HG03520 (cell line): ENCODE results near the gene RPS16.

Experiments
- ATAC-seq: cut with Tn5 transposase; IDR thresholded peaks from one replicate; pipeline ENCODE4 v1.9.1; 2021; ENCODE audit warnings: mild to moderate bottlenecking, moderate library complexity; ENCODE audit not compliant: unreplicated experiment

Gene RPS16

GRCh38 chr19:39449116-39449797 is 13.5 kb upstream of the RPS16 start:
- no peak for ATAC-seq

GRCh38 chr19:39448271-39448670 is 12.5 kb upstream of the RPS16 start:
- ATAC-seq = no peak

- ATAC-seq = no peak
These were observed 10.8 kb upstream of the RPS16 start for GRCh38 chr19:39446365-39447084.

- ATAC-seq = peak; percentile 83
These were observed 9.7 kb upstream of the RPS16 start, which contains the start of gene SUPT5H for GRCh38 chr19:39445196-39446111. Gene SUPT5H (plus strand): TSS chr19:39445582. CDS start chr19:39445891, 309 bp downstream.

GRCh38 chr19:39444598-39445195 is 8.9 kb upstream of the RPS16 start:
- no peak for ATAC-seq

DNA sequence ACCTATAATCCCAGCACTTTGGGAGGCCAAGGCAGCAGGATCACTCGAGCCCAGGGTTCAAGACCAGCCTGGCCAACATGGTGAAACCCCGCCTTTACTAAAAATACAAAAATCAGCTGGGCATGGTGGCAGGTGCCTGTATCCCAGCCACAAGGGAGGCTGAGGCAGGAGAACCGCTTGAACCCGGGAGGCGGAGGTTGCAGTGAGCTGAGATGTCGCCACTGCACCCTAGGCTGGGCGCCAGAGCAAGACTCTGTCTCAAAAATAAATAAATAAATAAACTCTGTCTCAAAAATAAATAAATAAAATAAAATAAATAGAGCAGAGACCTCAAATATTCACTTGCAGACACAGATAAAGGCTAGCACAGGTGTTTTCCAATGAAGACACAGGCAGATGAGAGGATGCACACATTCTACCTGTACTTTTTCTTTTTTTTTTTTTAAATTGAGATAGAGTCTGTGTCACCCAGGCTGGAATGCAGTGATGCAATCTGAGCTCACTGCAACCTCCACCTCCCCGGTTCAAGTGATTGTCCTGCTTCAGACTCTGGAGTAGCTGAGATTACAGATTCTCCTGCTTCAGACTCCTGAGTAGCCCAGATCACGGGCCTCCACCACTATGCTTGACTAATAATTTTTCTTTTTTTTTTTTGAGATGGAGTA is 2.7 kb upstream of the RPS16 start:
- no peak for ATAC-seq

DNA sequence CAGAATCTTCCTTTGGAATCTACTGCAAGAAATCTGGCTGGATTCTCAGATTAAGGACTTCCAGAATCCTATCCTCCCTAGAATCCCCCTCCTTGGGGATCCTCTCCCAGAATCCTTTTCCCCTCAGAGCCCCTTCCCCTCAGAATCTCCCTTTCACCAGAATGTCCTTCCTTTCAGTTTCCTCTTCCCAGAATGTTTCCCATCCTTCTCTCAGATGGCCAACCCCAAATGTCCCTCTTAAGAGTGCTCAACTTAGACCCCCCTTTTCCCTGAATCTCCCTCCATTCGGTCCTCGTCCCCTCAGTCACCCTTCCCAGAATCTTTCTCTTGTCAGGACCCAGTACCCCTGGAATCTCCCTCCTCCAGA is 584 bp upstream of the RPS16 start:
- ATAC-seq = no peak

- ATAC-seq = no peak
These were observed 1.3 kb downstream of the RPS16 start for GRCh38 chr19:39434123-39435076.

DNA sequence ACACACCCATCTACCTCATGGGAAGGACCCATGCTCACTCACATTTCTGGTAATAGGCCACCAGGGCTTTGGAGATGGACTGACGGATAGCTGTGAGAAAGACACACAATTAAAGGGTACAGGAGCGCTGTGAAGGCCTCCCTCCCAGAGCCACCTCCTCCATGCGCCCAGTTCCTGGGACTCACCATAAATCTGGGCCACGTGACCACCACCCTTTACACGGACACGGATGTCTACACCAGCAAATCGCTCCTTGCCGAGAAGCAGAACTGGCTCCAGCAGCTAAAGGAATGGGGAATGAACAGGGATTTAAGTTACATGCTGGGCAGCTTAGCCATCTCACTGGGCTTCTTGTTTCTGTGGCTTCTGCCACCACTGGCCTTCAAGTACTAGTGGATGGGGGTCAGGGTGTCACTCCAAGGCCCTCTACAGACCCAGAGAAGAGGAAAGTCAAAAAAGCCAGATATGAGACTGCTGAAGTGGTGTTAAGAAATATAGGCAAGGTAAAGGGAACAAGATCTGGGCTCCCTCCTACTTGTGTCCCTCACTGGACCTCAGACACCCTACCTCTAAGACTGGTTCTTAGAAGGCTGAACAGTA is 2.2 kb downstream of the RPS16 start:
- no peak for ATAC-seq

- no peak for ATAC-seq
These were observed 3.1 kb downstream of the RPS16 start for GRCh38 chr19:39432677-39433025.

GRCh38 chr19:39430675-39431593 is 4.8 kb downstream of the RPS16 start:
- ATAC-seq = peak; percentile 34

DNA sequence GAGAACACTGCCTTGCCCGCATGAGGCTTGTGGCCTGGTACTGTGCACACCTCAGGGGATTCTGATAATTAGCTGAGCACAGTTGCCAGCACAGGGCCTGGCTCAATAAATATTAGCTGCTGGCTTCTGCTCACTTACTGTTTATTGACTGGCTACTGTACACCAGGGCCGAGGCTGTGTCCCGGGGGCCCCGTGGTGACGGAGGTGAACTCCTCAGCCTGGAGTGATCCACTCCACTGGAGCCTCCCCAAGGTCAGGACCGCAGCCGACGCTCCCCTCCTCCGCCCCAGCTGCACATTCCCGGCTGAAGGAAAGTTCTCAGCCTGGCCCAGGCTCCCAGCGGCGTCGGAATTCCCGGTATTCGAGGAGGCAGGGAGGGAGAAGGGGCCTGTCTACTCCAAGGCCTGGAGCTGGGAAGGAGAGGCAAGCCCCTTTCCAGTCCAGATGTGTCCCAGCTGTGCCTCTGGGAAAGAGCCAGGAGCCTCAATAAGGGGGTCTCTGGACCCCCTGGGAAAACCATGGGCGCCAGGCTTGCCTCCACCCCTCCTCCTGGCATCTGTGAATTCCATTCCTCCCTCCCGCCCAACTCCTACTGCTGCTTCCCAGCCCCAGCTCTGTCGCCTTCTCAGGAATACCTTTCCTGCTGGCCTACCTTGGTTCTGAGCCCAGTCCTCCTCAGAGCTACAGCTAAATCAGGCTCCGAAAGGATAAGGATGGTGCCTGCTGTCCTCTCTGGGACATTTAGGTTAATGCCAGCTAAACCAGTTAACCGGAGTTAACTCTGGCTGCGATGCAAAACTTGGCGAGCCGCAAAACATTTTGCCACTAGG is 7.3 kb downstream of the RPS16 start:
- ATAC-seq = no peak

GRCh38 chr19:39427707-39428106 is 8.0 kb downstream of the RPS16 start:
- ATAC-seq = no peak

DNA sequence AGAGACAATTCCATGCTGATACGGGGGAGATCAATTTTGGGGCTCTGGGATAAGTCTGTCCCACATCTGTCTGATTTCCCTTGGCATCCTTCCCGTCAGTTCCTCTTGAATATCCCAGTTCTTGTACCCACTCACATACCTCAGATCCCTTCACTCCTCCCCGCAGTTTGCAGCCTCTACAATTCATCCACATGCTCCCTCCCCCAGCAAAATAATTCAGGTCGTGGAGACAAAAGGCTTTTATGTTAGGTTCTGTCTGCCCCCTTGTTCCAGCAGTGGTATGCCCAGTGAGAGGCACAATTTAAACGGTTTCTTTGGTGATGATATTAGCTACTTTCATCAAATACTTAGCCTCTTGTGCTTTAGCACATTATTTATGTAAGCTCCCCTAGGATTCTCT is 9.6 kb downstream of the RPS16 start:
- ATAC-seq = no peak

DNA sequence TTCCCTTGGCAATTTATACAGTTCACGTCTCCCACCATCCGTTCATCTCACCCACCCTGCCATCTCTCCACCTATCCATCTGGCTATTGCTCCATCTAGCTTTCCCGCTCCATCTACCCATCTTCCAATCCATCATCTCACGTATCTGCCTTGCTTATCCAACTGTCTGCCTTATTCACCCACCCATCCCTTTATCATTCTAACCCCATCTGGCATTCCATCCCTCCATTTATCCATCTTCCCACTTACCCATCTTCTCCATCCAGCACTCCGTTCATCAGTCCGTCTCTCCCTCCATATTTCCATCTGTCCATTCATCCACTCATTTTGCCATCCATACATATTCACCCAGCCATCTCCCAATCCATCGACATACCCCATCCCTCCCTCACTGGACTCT is 10.0 kb downstream of the RPS16 start:
- ATAC-seq = no peak

DNA sequence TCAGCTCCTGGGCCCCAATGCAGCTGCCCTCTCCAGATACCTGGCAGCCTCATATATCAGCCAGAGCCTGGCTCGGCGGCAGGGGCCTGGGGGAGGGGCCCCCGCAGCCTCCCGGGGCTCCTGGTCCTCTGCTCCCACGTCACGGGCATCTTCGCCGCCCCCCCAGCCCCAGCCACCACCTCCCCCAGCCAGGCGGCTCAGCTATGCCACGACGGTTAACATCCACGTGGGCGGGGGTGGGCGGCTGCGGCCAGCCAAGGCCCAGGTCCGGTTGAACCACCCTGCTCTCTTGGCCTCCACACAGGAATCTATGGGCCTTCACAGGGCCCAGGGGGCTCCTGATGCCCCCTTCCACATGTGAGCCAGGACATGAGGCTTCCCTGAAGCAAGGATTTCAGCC is 10.8 kb downstream of the RPS16 start:
- no peak for ATAC-seq
